ENCODE data around the gene TENT4B. TPM values are rescaled to one million over a fixed set of nuclear protein-coding genes. Genes with fewer than 3 reads are reported as not detected.
"Not testable (repeated sequence)": the region's sequence is repeated elsewhere in the genome, so short reads cannot be mapped to it uniquely, and the experiment has no call there.

The TENT4B gene
- total RNA-seq, 1 donor from 2014 or later = 19.8 TPM

DNA sequence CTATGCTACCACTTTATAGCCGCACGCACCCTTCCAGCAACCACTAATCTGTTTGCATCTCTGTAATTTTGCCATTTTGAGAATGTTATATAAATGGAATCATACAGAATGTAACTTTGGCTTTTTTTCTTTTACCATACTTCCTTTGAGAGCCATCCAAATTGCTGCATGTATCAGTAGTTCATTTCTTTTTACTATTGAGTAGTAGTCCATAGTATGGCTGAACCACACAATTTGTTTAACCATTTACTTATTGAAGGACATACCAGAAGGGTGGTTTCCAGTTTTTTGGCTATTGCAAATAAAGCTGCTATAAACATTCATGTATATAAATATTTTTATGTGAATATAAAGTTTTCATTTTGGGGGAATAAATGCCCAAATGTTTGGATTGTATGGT, 8.8 kb downstream of the TENT4B start:
- Mint-ChIP-seq H3K27me3 (ENCODE audit: insufficient read depth) (no peaks in the 10 kb centered on the region), H3K4me1 (ENCODE audit: low read depth) (peaks cover 49% of the 10 kb centered on the region), H3K9me3 (no peaks in the 10 kb centered on the region), H3K4me3 (no peak overlapping the region), H3K36me3 (ENCODE audit: low read depth) (peaks cover 16% of the 10 kb centered on the region), H3K27ac (no peak overlapping the region)
- intact Hi-C loops (cut with micrococcal nuclease) = loop anchor here (2.0 kb wide), 1 partner anchor 35 kb away; no protein-coding TSS in a partner anchor
- no peak for DNase-seq (ENCODE audit: low spot score)

DNA sequence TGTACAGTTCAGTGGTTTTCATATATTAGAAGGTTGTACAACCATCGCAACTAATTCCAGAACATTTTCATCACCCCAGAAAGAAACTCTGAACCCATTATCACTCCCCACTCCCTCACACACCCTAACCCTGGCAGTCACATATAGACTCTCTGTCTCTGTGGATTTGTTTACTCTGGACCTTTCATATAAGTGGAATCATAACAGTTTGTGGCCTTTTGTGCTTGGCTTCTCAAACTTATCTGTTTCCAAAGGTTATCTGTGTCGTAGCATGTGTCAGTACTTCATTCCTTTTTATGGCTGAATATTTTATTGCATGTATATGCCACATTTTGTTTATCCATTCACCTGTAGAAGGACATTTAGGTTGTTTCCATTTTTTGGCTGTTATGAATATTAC, 12.4 kb downstream of the TENT4B start:
- Mint-ChIP-seq H3K9me3 (no peaks in the 10 kb centered on the region), H3K27me3 (ENCODE audit: insufficient read depth) (no peaks in the 10 kb centered on the region), H3K4me1 (ENCODE audit: low read depth) (peaks cover 41% of the 10 kb centered on the region), H3K4me3 (no peak overlapping the region), H3K27ac (no peak overlapping the region), H3K36me3 (ENCODE audit: low read depth) (peaks cover 6% of the 10 kb centered on the region)
- intact Hi-C loops (cut with micrococcal nuclease) = no loop called here
- DNase-seq (ENCODE audit: low spot score) = no peak

DNA sequence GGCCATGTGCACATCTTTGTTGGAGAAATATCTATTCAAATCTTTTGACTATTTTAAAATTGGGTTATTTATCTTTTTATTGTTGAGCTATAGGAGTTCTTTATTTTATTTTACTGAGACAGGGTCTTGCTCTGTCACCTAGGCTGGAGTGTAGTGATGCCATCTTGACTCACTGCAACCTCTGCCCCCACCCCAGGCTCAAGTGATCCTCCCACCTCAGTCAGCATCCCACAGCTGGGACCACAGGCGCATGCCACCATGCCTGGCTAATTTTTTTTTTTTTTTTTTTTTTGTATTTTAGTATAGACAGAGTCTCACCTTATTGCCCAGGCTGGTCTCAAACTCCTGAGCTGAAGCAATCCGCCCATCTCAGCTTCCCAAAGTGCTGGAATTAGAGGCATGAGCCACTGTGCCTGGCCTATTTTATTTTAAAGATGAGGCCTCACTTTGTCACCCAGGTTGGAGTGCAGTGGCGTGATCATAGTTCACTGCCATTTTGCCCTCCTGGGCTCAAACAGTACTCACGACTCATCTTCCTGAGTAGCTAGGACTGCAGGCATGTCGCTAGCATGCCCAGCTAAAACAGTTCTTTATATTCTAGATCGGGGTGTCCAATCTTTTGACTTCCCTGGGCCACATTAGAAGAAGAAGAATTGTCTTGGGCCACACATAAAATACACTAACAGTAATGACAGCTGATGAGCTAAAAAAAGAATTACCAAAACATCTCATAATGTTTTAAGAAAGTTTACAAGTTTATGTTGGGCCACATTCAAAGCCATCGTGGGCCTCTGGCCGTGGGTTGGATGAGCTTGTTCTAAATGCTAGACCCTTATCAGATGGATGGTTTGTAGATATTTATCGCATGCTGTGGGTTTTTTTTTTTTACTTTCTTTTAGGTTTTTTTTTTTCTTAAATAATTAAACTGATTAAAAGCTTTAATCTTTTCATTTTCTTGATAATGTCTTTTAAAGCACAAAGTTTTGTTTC, 13.7 kb downstream of the TENT4B start:
- Mint-ChIP-seq H3K27ac (peak overlapping the region; percentile 78), H3K9me3 (no peaks in the 10 kb centered on the region)
- intact Hi-C loops (cut with micrococcal nuclease) = no loop called here

DNA sequence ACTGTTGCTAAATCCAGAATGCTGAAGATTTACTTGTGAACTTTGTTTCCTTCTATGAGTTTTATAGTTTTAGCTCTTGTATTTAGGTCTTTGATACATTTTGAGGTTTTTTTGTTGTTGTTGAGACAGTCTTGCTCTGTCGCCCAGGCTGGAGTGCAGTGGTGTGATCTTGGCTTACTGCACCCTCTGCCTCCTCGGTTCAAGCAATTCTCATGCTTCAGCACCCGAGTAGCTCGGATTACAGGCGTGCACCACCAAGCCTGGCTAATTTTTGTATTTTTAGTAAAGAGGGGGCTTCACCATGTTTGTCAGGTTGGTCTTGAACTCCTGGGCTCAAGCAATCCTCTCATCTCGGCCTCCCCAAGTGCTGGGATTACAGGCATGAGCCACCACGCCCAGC, 14.4 kb downstream of the TENT4B start:
- intact Hi-C loops (cut with micrococcal nuclease) = no loop called here
- Mint-ChIP-seq H3K27ac (peak overlapping the region; percentile 56), H3K4me1 (ENCODE audit: low read depth) (peaks cover 38% of the 10 kb centered on the region), H3K9me3 (no peaks in the 10 kb centered on the region), H3K27me3 (ENCODE audit: insufficient read depth) (no peaks in the 10 kb centered on the region), H3K4me3 (no peak overlapping the region), H3K36me3 (ENCODE audit: low read depth) (peaks cover 6% of the 10 kb centered on the region)
- no peak for DNase-seq (ENCODE audit: low spot score)

More for the DNA sequence above, 13.7 kb downstream of the TENT4B start:
- Mint-ChIP-seq H3K4me3 (peak overlapping the region; percentile 51), H3K4me1 (ENCODE audit: low read depth) (peaks cover 35% of the 10 kb centered on the region), H3K36me3 (ENCODE audit: low read depth) (peaks cover 6% of the 10 kb centered on the region), H3K27me3 (ENCODE audit: insufficient read depth) (no peaks in the 10 kb centered on the region)
- DNase-seq (ENCODE audit: low spot score) = no peak

DNA sequence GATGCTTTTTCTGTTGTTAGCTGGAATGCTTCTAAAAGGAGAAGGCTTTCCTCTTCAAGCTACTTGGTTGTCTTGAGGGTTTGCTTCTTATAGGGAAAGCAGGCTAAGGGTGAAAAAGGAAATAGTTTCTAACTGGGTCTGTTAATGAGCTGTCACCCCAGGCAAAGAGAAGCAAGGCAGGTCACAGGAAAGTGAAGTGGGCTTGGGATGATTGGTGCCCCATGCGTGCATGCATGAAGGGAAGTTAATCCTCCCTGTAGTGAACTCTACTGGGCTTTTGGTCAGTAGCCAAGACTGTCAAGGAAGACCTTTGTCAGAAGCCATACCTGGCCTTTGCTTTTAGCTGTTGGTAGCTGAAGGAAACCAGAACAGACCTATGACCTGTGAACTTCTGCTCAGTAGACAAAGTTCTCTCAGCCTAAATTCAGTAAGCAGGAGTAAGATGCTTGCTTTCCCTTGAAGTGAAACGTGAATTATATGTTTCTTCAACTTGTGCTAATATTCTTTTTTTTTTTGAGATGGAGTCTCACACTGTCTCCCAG, 16.5 kb downstream of the TENT4B start:
- intact Hi-C loops (cut with micrococcal nuclease) = no loop called here
- Mint-ChIP-seq H3K36me3 (ENCODE audit: low read depth) (peaks cover 6% of the 10 kb centered on the region), H3K9me3 (no peaks in the 10 kb centered on the region), H3K4me1 (ENCODE audit: low read depth) (peaks cover 44% of the 10 kb centered on the region), H3K27me3 (ENCODE audit: insufficient read depth) (no peaks in the 10 kb centered on the region), H3K27ac (no peak overlapping the region), H3K4me3 (no peak overlapping the region)
- DNase-seq (ENCODE audit: low spot score) = no peak

DNA sequence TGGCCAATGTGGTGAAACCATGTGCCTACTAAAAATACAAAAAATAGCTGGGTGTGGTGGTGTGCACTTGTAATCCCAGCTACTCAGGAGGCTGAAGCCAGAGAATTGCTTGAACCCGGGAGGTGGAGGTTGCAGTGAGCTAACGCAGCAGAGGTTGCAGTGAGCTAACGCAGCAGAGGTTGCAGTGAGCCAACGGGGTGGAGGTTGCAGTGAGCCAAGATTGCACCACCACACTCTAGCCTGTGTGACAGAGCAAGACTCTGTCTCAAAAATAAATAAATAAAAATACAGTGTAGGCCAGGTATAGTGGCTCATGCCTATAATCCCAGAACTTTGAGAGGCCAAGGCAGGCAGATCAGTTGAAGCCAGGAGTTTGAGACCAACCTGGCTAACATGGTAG, 18.7 kb downstream of the TENT4B start:
- H3K27me3 Mint-ChIP-seq (ENCODE audit: insufficient read depth); H3K4me3 Mint-ChIP-seq; intact Hi-C loops (cut with micrococcal nuclease); H3K27ac Mint-ChIP-seq; H3K9me3 Mint-ChIP-seq; H3K36me3 Mint-ChIP-seq (ENCODE audit: low read depth); DNase-seq (ENCODE audit: low spot score): not testable (repeated sequence)
- peaks cover 44% of the 10 kb centered on the region for H3K4me1 Mint-ChIP-seq (ENCODE audit: low read depth)

DNA sequence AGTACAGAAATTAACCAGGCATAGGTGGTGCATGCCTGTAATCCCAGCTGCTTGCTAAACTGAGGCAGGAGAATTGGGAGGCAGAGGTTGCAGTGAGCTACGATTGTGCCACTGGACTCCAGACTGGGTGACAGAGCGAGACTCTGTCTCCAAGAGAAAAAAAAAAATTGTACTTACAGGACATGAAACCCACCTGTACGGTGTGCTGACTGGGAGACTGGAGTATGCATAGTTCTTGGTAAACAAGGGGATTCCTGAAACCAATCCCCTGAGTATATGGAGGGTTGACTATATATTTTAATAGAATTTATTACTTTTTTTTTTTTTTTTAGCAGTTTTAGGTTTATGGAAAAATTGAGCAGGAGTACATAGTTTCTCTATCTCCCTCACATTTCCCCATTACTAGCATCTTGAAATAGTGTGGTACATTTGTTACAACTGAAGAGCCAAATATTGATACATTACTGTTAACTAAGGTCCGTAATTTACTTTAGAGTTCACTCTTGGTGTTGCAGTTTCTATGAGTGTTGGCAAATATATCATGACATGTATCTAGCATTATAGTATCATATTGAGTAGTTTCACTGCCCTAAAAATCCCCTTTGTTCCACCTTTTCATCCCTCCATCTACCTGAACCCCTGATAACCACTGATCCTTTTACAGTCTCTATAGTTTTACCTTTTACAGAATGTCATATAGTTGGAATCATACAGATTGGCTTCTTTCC, 19.3 kb downstream of the TENT4B start:
- Mint-ChIP-seq H3K27me3 (ENCODE audit: insufficient read depth) (no peaks in the 10 kb centered on the region), H3K4me3 (no peak overlapping the region), H3K9me3 (no peaks in the 10 kb centered on the region), H3K27ac (peak overlapping the region; percentile 2), H3K4me1 (ENCODE audit: low read depth) (peaks cover 44% of the 10 kb centered on the region), H3K36me3 (ENCODE audit: low read depth) (peaks cover 5% of the 10 kb centered on the region)
- intact Hi-C loops (cut with micrococcal nuclease) = no loop called here
- DNase-seq (ENCODE audit: low spot score) = no peak

DNA sequence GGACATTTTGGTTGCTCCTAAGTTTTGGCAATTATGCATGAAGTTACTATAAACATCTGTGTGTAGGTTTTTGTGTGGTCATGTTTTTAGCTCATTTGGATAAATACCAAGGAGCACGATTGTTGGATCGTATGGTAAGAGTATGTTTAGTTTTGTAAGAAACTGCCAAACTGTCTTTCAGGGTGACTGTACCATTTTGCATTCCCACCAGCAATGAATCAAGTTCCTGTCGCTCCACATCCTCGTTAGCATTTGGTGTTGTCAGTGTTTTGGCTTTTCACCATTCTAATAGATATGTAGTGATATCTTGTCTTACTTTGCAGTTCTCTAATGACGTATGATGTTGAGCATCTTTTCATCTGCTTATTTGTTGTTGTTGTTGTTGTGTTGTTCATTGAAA, 20.2 kb downstream of the TENT4B start:
- Mint-ChIP-seq H3K4me3 (no peak overlapping the region), H3K36me3 (ENCODE audit: low read depth) (peaks cover 3% of the 10 kb centered on the region), H3K27ac (no peak overlapping the region), H3K4me1 (ENCODE audit: low read depth) (peaks cover 50% of the 10 kb centered on the region), H3K27me3 (ENCODE audit: insufficient read depth) (no peaks in the 10 kb centered on the region), H3K9me3 (no peaks in the 10 kb centered on the region)
- no peak for DNase-seq (ENCODE audit: low spot score)
- intact Hi-C loops (cut with micrococcal nuclease) = no loop called here

DNA sequence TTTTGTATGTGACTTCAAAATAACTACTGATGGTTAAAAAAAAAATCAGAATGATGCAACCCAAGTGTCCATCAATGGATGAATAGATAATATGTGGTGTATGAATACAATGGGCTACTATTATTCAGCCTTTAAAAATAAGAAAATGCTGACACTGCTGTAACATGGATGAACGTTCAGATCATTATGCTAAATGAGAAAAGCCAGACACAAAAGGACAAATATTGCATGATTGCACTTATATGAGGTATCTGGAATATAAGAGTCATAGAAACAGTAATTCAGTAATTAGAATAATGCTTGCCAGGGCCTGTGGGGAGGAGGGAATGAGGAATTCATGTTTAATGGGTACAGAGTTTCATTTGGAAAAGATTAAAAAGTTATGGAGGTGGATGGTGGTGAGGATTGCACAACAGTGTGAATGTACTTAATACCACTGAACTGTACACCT, 25.4 kb downstream of the TENT4B start:
- DNase-seq (ENCODE audit: low spot score) = no peak
- Mint-ChIP-seq H3K36me3 (ENCODE audit: low read depth) (peaks cover 9% of the 10 kb centered on the region), H3K9me3 (no peaks in the 10 kb centered on the region), H3K27me3 (ENCODE audit: insufficient read depth) (no peaks in the 10 kb centered on the region), H3K27ac (no peak overlapping the region), H3K4me1 (ENCODE audit: low read depth) (peaks cover 36% of the 10 kb centered on the region), H3K4me3 (no peak overlapping the region)
- intact Hi-C loops (cut with micrococcal nuclease) = no loop called here

DNA sequence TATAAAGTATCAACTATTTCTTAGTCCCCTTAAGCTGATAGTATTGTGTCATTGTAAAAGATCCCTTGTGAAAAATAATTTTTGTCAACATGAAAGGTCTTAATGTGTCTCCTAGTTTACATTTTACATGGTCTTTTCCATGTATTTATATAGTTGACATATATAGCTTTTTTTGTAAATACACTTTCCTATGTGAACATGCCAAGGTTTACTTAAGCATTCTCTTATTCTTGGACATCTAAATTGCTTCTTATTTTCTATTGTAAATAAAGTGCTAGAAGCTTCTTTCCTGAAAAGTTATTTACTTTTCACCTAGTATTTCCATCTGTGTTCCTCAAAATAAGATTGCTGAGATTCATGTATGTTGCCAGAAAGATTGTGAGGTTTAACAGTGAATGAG, 29.3 kb downstream of the TENT4B start:
- no peak for DNase-seq (ENCODE audit: low spot score)
- Mint-ChIP-seq H3K4me1 (ENCODE audit: low read depth) (peaks cover 28% of the 10 kb centered on the region), H3K9me3 (no peaks in the 10 kb centered on the region), H3K4me3 (no peak overlapping the region), H3K27me3 (ENCODE audit: insufficient read depth) (no peaks in the 10 kb centered on the region), H3K27ac (no peak overlapping the region), H3K36me3 (ENCODE audit: low read depth) (peaks cover 10% of the 10 kb centered on the region)
- intact Hi-C loops (cut with micrococcal nuclease) = no loop called here

DNA sequence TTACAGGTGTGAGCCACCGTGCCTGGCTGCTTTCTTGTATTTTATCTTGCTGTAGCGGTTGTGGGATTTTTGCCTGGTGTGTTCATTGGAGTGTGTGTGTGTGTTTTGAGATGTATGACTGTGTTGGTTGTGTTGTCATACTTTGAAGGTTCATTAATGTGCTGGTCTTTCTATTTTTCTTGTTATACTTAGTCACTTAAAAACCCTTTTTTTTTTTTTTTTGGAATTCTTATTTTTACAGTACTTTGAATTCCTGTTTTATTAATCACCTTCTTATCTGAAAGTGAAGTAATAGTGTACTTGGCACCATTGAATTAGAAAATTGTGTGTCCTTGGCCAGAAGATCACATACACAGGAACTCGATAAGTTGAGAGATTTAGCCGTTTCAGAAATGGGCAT, 30.2 kb downstream of the TENT4B start:
- no peak for DNase-seq (ENCODE audit: low spot score)
- Mint-ChIP-seq H3K9me3 (no peaks in the 10 kb centered on the region), H3K27me3 (ENCODE audit: insufficient read depth) (no peaks in the 10 kb centered on the region), H3K4me3 (no peak overlapping the region), H3K27ac (no peak overlapping the region), H3K4me1 (ENCODE audit: low read depth) (peaks cover 19% of the 10 kb centered on the region), H3K36me3 (ENCODE audit: low read depth) (peaks cover 10% of the 10 kb centered on the region)
- intact Hi-C loops (cut with micrococcal nuclease) = no loop called here

DNA sequence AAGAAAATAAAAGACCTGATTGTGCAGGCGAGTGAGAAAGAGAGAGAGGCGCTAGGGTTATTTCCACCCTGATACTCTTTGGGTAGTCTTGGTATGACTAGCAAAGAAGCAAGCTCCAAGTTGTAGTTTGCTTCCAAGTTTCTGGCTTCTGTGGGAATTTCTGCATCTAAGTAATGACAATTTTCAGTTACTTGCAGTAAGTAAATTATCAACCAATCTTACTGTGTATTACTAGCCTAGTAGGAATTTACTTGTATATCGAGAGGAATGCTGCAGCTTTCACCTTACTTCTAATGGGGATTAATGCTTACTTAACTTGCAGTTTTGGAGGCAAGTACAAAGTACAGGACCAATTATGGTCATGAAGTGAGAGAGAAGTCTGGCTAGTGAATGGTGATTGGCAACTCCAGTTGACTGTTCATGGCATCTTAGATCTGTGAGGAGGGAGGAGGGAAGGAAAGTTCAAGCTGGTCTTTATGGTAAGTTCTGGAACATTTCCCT, 31.9 kb downstream of the TENT4B start:
- Mint-ChIP-seq H3K27ac (no peak overlapping the region), H3K4me1 (ENCODE audit: low read depth) (peaks cover 7% of the 10 kb centered on the region), H3K4me3 (no peak overlapping the region), H3K36me3 (ENCODE audit: low read depth) (peaks cover 8% of the 10 kb centered on the region), H3K9me3 (no peaks in the 10 kb centered on the region), H3K27me3 (ENCODE audit: insufficient read depth) (no peaks in the 10 kb centered on the region)
- DNase-seq (ENCODE audit: low spot score) = no peak
- intact Hi-C loops (cut with micrococcal nuclease) = no loop called here
